Panc1 (cell line): ENCODE measurements around the gene TPCN1.

Experiments
- TCF7L2 ChIP-seq: IDR thresholded peaks from 2 replicates; pipeline ENCODE4 v1.6.1; 2011; ENCODE audit warnings: mild to moderate bottlenecking, low read depth, low read length, inconsistent platforms
- TF ChIP-seq, protein P1 (sequence below): fragments of 450-650 bp; IDR thresholded peaks from 2 replicates; pipeline ENCODE4 v1.5.1; 2017; ENCODE audit warnings: mild to moderate bottlenecking

DNA sequence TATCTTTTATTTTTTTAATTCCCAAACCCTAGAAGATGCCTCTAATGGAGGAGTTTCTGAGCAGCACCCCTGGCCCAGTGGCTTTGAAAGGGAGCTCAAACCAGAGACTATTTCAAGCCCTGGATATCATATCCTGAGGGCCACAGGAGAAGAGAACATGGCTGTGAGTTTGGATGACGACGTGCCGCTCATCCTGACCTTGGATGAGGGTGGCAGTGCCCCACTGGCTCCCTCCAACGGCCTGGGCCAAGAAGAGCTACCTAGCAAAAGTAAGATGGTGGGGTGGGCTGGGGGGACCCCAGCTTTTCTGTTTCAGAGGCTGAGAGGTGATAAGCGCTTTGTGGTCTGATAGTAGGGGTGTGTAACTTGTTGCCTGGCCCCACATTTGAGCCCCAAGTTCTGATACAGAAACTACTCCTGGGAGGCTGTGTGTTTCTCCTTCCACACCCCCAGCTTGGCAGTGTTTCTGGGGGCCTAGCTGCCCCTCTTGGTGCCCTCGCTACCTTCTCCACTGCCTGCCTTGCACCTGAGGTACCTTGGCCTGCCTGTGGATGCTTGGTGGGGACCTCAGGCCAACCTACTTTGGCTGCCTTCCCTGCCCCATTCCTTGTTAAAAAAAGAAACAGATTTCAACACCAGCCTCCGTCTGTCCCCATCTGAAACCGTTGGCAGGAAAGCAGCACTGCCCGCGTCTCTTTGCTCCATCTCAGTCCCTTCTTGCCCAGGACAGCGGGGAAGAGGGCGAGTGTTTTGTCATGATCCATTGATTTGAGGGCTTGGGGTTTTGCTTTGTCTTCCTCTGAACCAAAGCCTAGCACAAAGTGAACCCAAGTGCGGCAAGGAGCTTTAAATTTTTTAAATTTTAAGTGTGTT lies 5.7 kb downstream of the TPCN1 start:
- TF ChIP-seq, protein P1, sequence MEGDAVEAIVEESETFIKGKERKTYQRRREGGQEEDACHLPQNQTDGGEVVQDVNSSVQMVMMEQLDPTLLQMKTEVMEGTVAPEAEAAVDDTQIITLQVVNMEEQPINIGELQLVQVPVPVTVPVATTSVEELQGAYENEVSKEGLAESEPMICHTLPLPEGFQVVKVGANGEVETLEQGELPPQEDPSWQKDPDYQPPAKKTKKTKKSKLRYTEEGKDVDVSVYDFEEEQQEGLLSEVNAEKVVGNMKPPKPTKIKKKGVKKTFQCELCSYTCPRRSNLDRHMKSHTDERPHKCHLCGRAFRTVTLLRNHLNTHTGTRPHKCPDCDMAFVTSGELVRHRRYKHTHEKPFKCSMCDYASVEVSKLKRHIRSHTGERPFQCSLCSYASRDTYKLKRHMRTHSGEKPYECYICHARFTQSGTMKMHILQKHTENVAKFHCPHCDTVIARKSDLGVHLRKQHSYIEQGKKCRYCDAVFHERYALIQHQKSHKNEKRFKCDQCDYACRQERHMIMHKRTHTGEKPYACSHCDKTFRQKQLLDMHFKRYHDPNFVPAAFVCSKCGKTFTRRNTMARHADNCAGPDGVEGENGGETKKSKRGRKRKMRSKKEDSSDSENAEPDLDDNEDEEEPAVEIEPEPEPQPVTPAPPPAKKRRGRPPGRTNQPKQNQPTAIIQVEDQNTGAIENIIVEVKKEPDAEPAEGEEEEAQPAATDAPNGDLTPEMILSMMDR: no peak
- no peak for TF ChIP-seq TCF7L2
